ENCODE data around the gene PHF21B.
"Not testable (repeated sequence)": the region's sequence is repeated elsewhere in the genome, so short reads cannot be mapped to it uniquely, and the experiment has no call there.

Gene PHF21B

GRCh38 chr22:44963832-44964721, 45.7 kb downstream of the PHF21B start:
- TF ChIP-seq CTCF (conservative IDR thresholded peaks at IDR 0.05; ENCODE audit: low read depth), result no peak
- ChIA-PET CTCF (no interaction called here), POLR2A (ENCODE audit: low non-redundant PET) (no interaction called here)
- no peak overlapping the region for H3K27ac ChIP-seq
- DNase-seq (ENCODE audit: low spot score), result no peak

DNA sequence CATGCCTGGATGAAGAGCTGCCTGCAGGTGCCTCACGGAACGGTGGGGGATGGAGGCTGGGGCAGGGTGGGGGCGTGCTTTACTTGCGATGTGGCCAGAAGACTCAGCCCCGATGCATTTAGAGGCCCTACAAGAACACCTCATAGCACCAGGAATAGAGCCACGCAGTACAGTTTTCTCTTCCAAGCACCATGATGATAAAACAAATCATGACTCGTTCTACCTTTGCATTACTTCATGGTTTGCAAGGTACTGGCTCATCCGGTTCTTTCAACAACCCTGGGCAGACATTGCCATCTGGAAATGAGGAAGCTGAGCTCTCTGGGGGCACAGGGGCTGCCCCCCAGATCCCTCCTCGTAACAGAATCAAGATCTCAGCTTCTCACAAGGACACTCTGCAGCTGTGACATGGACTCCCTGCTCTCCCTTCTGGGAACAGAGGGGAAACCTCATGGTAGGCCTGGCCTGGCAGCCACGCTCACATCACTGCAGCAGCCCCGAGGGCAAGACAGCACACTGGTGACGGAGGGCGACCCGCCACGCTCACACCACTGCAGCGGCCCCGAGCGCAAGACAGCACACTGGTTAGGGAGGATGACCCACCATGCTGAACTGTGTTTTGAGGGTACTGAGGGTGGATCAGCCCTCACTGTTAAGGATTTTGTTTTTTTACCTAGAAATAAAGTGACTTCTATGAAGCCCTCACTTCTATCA, 46.9 kb downstream of the PHF21B start:
- TF ChIP-seq CTCF (conservative IDR thresholded peaks at IDR 0.05; ENCODE audit: low read depth), result no peak
- ChIA-PET CTCF (no interaction called here), POLR2A (ENCODE audit: low non-redundant PET) (no interaction called here)
- H3K27ac ChIP-seq, result no peak overlapping the region
- no peak for DNase-seq (ENCODE audit: low spot score)

DNA sequence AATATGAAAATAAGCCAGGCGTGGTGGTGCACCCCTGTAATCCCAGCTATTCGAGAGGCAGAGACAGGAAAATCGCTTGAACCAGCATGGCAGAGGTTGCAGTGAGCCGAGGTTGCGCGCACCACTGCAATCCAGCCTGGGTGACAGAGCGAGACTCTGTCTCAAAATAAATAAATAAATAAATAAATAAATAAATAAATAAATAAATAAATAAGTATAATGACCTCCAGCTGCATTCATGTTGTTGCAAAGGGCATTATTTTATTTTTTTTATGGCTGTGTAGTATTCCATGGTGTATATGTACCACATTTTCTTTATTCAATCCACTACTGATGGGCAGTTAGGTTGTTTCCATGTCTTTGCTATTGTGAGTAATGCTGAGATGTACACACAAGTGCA, 48.1 kb downstream of the PHF21B start:
- POLR2A ChIA-PET (ENCODE audit: low non-redundant PET); CTCF ChIA-PET; H3K27ac ChIP-seq; DNase-seq (ENCODE audit: low spot score): not testable (repeated sequence)

DNA sequence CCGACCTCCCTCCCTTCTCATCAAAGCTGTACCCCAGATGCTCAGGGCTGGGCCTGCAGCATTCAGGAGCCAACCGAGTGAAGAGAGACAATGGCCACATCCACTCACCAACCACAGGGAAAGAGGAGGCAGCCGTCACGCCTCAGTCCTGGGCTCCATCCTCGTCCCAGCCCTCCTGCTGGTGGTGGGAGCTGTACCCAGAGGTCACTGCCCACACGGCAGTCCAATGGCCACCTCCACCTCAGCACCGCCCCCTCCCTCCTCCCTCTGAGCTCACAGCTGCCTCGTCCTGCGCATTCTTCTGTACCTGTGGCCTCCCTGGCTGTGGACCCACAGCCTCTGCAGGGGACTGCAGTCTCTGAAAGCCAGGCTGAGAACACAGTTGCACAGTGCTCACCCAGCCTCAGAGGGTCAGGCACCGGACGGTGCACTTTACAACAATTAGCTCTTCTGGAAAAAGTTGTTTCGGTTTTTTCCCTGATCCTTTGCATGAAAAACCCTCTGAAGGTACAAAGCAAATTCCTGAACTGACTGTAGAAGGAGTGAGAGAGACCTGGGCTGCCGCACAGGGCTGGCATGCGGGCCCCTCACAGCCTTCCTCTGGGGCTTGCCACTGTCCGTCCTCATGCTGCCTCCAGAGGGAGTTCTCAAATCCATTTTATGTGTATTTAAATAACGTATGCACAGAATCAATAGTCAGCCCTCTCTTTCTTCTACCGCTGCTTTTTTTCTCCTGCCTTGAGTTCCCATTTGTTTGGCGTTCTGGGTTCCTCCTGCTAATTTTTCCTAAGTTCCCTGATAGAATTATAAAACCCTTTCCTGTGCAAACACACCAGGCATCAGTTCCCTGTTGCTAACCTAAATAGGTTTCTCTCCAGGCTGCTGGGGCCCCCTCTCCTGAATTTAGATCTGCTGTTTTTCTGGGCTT, 52.7 kb downstream of the PHF21B start:
- DNase-seq (ENCODE audit: low spot score), result no peak
- ChIA-PET CTCF (no interaction called here), POLR2A (ENCODE audit: low non-redundant PET) (no interaction called here)
- no peak overlapping the region for H3K27ac ChIP-seq
- no peak for TF ChIP-seq CTCF (conservative IDR thresholded peaks at IDR 0.05; ENCODE audit: low read depth)

DNA sequence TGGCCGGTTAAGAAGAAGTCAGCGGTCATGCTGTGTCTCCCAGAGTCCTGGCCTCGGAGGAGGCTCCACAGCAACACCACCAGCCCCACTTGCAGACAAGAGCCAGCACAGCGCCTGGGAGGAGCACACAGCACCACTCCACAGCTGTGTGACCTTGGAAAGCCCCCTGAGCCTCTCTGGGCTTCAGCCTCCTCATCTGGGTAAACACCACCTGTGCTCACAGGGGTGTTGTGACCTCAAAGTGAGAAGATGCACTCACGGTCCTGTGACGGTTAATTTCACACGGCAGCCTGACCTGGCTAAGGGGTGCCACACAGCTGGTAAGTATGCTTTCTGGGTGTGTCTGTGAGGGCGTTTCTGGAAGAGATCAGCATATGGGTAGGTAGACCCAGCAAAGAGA, 54.7 kb downstream of the PHF21B start:
- POLR2A ChIA-PET (ENCODE audit: low non-redundant PET), result no interaction called here
- CTCF ChIA-PET, result interaction anchor here (0.6 kb wide), 1 partner anchor 17 kb away, joined by 3 read pairs; no protein-coding TSS in a partner anchor
- H3K27ac ChIP-seq, result no peak overlapping the region
- DNase-seq (ENCODE audit: low spot score), result no peak
- no peak for TF ChIP-seq CTCF (conservative IDR thresholded peaks at IDR 0.05; ENCODE audit: low read depth)

DNA sequence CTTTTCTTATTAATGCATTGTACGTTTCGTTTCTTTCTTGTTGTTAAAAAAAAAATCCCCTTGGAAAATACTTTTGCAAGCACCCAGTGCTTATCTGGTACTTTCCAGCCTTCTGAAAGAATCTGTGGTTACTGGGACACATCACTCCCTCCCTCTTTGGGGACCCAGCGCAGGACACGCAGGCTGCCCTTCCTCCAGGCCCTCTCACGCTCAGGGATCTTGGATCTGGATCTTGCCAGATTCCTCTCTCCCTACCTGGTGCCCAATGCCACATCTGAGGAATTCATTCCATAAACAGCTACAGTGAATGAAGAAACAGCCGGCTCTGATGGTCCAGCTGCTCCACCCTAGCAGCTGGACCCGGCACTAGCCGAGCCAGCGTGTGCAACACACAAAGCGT, 55.7 kb downstream of the PHF21B start:
- DNase-seq (ENCODE audit: low spot score), result no peak
- ChIA-PET POLR2A (ENCODE audit: low non-redundant PET) (no interaction called here), CTCF (no interaction called here)
- no peak for TF ChIP-seq CTCF (conservative IDR thresholded peaks at IDR 0.05; ENCODE audit: low read depth)
- H3K27ac ChIP-seq, result no peak overlapping the region
